GM12873 (cell line): ENCODE measurements around the gene F5.

Source experiments
- TF ChIP-seq, protein P1 (sequence below): IDR thresholded peaks from 2 replicates; pipeline ENCODE4 v1.5.1; 2012; ENCODE audit warnings: low read depth, mild to moderate bottlenecking, moderate library complexity, low read length, control low read depth; ENCODE audit not compliant: insufficient read depth; ENCODE audit errors: missing control alignments

Gene F5

DNA sequence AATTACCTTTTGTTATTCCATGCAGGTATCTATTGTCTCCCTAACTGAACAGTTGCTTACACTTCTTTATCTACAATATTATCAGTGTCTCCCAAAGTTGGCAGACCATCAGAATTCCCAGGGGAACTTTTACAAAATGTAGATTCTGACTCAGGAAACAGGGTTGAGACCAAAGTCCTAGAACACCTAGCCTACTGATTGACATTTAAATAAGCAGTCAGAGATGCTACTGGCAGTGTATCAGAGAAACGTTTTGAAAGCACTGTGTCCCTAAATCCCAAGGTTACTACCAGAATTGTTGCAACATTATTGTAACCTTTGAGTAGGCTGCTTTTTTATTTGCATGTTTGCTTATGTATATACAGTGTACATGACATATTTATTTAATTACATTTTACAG lies 1.8 kb upstream of the F5 start:
- TF ChIP-seq, protein P1, sequence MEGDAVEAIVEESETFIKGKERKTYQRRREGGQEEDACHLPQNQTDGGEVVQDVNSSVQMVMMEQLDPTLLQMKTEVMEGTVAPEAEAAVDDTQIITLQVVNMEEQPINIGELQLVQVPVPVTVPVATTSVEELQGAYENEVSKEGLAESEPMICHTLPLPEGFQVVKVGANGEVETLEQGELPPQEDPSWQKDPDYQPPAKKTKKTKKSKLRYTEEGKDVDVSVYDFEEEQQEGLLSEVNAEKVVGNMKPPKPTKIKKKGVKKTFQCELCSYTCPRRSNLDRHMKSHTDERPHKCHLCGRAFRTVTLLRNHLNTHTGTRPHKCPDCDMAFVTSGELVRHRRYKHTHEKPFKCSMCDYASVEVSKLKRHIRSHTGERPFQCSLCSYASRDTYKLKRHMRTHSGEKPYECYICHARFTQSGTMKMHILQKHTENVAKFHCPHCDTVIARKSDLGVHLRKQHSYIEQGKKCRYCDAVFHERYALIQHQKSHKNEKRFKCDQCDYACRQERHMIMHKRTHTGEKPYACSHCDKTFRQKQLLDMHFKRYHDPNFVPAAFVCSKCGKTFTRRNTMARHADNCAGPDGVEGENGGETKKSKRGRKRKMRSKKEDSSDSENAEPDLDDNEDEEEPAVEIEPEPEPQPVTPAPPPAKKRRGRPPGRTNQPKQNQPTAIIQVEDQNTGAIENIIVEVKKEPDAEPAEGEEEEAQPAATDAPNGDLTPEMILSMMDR: no peak

DNA sequence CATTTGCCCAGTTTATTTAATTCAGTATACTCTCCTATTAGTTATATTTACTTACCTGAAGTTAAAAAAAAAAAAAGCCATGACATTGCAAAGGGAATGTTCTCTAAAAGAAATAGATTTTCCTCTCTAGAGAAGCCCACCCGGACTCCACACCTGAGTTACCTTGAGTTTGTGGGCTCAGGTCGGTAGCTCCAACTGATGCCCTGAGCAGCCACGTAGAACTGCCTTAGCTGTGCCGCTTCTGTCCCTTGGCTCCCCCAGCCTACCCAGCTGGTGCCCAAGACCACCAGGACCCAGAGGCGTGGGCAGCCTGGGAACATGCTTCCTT lies 250 bp downstream of the F5 start:
- TF ChIP-seq, protein P1: no peak

DNA sequence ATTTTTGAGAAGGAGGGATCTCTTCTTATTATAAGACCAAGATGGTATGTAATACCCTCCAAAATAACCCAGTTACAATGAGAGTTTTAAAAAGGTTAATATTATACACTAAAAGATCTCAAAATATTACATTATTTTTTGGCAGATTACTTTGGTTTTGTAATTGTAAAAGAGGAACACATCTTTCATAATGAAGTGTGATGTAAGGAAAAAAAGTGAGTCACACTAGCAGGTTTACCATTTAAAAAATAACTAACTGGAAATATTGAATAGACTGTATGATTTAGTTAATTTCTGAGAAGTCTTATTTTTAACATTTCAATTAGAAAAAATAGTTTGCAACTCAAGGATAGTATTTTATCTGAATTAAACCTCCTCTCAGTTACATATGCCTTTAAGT lies 1.1 kb downstream of the F5 start:
- TF ChIP-seq, protein P1: no peak

DNA sequence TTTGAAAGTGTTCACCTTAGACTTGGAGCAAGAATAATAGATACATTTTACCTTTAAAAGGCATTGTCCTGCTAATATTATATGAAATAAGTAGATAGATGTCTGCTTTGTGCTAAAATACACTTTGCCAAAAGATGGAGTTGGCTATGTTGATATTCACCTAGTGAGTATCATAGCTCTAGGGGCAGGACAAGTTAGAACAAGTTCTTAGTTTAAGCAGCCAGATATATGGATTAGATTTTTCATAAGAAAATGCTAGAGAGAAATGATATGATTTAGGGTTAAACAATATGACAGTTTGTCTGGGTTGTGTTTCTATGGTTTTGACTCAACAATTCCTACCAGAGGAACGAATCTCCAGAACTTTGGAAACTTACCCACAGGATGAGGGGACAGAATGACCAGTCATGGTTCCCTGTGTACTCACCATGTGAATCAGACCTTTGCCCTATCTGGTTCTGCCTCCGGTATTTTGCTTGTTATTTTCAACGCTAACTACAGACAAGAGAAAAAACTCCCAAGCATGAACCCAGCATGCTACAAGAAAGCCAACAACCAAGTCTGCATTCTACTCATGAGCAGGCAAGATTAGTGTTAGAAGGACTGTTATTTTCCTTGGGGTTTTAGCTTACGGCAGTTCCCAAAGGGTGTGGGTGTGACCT lies 1.7 kb downstream of the F5 start:
- TF ChIP-seq, protein P1: no peak

DNA sequence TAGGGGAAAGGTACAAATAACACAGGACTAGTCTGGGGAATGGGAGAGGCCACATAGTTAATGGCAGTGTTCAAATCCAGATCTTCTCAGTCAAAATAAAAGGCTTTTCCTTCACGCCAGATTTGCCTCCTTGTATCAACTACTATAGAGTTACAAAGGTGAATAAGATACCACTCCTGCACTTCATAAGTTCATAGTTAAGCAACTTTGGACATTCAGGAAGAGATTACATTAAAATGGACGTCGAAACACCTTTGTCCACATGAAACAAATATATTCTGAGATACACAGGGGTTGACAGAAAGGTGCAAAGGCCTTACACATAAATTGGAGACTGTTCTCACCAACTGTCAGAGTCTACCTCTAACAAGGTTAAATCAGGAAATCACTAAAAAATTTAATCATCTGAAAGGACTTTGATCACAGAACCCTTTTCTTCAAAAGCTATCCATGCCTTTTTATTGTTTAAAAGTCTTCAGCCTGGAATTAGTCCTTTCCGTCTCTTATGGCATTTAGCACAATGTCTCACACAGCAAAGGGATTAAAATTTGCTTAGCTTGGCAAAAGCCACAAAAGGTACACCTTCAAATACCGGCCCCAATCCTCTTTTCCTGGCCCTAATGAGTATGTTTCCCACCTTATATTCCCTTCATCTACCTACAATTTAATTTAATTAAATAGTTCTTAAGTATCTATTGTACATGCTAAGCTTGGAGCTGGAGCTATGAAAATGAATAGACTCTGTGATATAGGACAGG lies 8.1 kb downstream of the F5 start:
- TF ChIP-seq, protein P1: no peak

DNA sequence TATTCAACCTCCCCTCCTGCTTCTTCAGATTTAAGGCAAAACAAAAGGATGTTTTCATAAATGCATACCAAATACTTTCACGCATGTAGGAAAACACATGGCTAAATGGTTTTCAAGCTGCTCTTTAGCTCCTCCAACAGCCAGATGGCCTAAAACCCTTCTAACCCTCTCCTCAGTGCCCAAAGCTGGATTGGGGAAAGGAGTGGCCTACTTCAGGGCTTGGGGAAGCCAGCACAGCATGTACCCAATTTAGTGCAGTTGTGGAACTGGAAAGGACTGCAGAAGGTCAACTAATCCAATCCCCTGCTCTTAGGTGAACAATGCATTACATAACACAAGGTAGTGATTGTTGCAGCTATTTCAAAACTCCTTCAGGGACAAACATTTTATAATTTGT lies 9.3 kb downstream of the F5 start:
- TF ChIP-seq, protein P1: no peak

DNA sequence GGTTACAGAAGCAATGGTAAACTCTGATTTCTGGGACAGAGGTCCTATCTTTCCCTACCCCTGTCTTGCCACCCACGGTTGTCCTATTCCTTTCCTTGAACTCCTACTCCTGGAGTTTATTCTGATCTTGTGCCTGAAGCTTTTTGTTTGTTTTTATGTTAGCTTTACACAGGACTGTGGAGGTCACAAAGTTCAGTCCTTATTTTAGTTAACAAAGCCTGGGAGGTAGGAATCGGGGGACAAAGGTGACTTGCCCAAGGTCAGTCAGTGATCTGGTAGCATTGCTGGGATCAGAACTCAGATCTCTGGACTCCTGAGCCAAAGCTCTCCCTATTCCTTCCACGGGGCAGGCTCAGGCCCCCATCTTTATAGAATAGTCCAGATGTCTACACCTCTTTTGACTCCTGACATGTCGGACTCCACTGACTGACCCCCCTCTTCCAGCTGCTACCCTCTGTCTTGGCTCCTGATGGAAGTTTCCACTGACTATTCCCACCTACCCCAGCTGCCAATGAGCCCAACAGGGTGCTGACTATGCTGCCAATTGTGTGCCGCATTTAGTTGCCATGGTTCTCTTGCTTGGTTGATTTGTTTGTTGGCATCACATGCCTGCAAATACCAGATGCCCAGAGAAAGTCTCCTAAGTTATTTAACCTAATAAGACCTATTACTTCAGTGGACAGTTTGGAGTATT lies 9.9 kb downstream of the F5 start:
- TF ChIP-seq, protein P1: no peak
